GM12878 (cell line): ENCODE measurements around the gene UBXN6.

ENCODE experiments used
- ATF2 ChIP-seq: IDR thresholded peaks from 2 replicates; pipeline ENCODE4 v1.6.1; 2012; ENCODE audit warnings: low read length, inconsistent platforms
- ATF3 ChIP-seq: IDR thresholded peaks from 2 replicates; pipeline ENCODE4 v1.6.1; 2011; ENCODE audit warnings: low read depth, mild to moderate bottlenecking, low read length, moderate library complexity, borderline replicate concordance; ENCODE audit errors: extremely low read depth
- CEBPZ ChIP-seq: fragments of 150-350 bp; IDR thresholded peaks from 2 replicates; pipeline ENCODE4 v1.6.1; 2016; ENCODE audit warnings: low read depth, low read length
- CTCF ChIP-seq, 3 experiments: IDR thresholded peaks in 2 of 3; conservative IDR thresholded peaks in 1 of 3; 2 replicates each; pipeline ENCODE4 v1.5.1; 2011; ENCODE audit warnings: low read depth in 3 of 3, low read length in 3 of 3, mild to moderate bottlenecking in 3 of 3, control low read depth in 2 of 3, moderate library complexity in 2 of 3, inconsistent platforms in 1 of 3, mixed read lengths in 1 of 3; ENCODE audit not compliant: control insufficient read depth in 2 of 3, insufficient read depth in 1 of 3; ENCODE audit errors: extremely low read depth in 1 of 3
- EZH2 ChIP-seq: IDR thresholded peaks from 2 replicates; pipeline ENCODE4 v1.6.1; 2012; ENCODE audit warnings: low read depth, mild to moderate bottlenecking, control low read depth, inconsistent platforms, low read length, borderline replicate concordance; ENCODE audit not compliant: control insufficient read depth
- MYC ChIP-seq: IDR thresholded peaks from 2 replicates; pipeline ENCODE4 v1.6.1; 2011; ENCODE audit warnings: mild to moderate bottlenecking, low read length, moderate library complexity, inconsistent platforms; ENCODE audit not compliant: insufficient read depth, insufficient replicate concordance, insufficient read length, severe bottlenecking

GRCh38 chr19:4399812-4400134, 57.8 kb downstream of the UBXN6 start:
- TF ChIP-seq CEBPZ (no peak), ATF2 (no peak), EZH2 (no peak), CTCF (IDR thresholded peaks at IDR 0.05 in 2 of 3, conservative IDR thresholded peaks at IDR 0.05 in 1 of 3; ENCODE audit: control insufficient read depth in 2 of 3, extremely low read depth in 1 of 3, insufficient read depth in 1 of 3, low read depth in 3 of 3, low read length in 3 of 3) (no peak), MYC (no peak), ATF3 (no peak)
